ENCODE measurements around the gene CACNG7.
"Not testable (repeated sequence)": the region's sequence is repeated elsewhere in the genome, so short reads cannot be mapped to it uniquely, and the experiment has no call there.

Gene CACNG7

GRCh38 chr19:53945998-53946397 is 36.9 kb downstream of the CACNG7 start:
- TF ChIP-seq CTCF (IDR thresholded peaks at IDR 0.05; ENCODE audit: low read depth, low read length) = no peak
- H3K36me3 ChIP-seq = no peaks in the 10 kb centered on the region
- H3K27me3 ChIP-seq (ENCODE audit: insufficient read depth, low read depth, severe bottlenecking) = peaks cover 58% of the 10 kb centered on the region
- H3K9me3 ChIP-seq (ENCODE audit: severe bottlenecking) = peaks cover 10% of the 10 kb centered on the region
- no peak for DNase-seq
- H3K4me3 ChIP-seq (ENCODE audit: low read depth, low read length) = no peak overlapping the region
- no peak overlapping the region for H3K27ac ChIP-seq

GRCh38 chr19:53947624-53948023 is 38.5 kb downstream of the CACNG7 start:
- H3K27me3 ChIP-seq (ENCODE audit: insufficient read depth, low read depth, severe bottlenecking) = peaks cover 55% of the 10 kb centered on the region
- 0 out of 2 replicates have a peak, but pooled peaks have one; percentile 19 for TF ChIP-seq CTCF (IDR thresholded peaks at IDR 0.05; ENCODE audit: low read depth, low read length)
- H3K36me3 ChIP-seq = no peaks in the 10 kb centered on the region
- peaks cover 3% of the 10 kb centered on the region for H3K9me3 ChIP-seq (ENCODE audit: severe bottlenecking)
- no peak overlapping the region for H3K27ac ChIP-seq
- H3K4me3 ChIP-seq (ENCODE audit: low read depth, low read length) = no peak overlapping the region
- peak; percentile 16 for DNase-seq

GRCh38 chr19:53948611-53949010 is 39.5 kb downstream of the CACNG7 start:
- H3K4me3 ChIP-seq (ENCODE audit: low read depth, low read length); H3K27ac ChIP-seq; H3K9me3 ChIP-seq (ENCODE audit: severe bottlenecking); DNase-seq; H3K36me3 ChIP-seq: not testable (repeated sequence)
- H3K27me3 ChIP-seq (ENCODE audit: insufficient read depth, low read depth, severe bottlenecking) = peaks cover 56% of the 10 kb centered on the region

DNA sequence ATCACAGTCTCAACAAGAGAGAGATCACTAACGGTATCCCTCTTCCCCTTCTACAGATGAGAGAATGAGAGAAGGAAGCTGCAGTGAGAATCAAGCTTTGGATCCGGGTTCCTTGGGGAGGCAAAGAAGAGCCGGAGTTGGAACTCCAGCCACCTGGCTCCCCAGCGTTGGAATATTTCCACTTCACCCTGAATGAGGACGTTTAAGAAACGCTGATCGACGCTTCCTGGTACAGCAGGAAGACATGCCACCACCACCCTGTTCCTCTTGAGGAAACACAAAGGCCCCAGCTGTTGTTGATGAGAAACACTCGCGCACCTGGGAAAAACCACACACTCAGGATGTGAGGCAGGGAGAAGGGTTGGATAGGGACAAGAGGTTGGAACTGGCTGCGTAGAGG is 42.4 kb downstream of the CACNG7 start:
- Histone ChIP-seq H3K9me3 (ENCODE audit: severe bottlenecking) (no peaks in the 10 kb centered on the region), H3K4me3 (ENCODE audit: low read depth, low read length) (no peak overlapping the region), H3K36me3 (no peaks in the 10 kb centered on the region), H3K27me3 (ENCODE audit: insufficient read depth, low read depth, severe bottlenecking) (peaks cover 53% of the 10 kb centered on the region), H3K27ac (no peak overlapping the region)
- no peak for TF ChIP-seq CTCF (IDR thresholded peaks at IDR 0.05; ENCODE audit: low read depth, low read length)
- no peak for DNase-seq

GRCh38 chr19:53951947-53952346 is 42.9 kb downstream of the CACNG7 start:
- Histone ChIP-seq H3K4me3 (ENCODE audit: low read depth, low read length) (no peak overlapping the region), H3K27me3 (ENCODE audit: insufficient read depth, low read depth, severe bottlenecking) (peaks cover 57% of the 10 kb centered on the region), H3K9me3 (ENCODE audit: severe bottlenecking) (no peaks in the 10 kb centered on the region), H3K27ac (no peak overlapping the region), H3K36me3 (no peaks in the 10 kb centered on the region)
- no peak for TF ChIP-seq CTCF (IDR thresholded peaks at IDR 0.05; ENCODE audit: low read depth, low read length)
- no peak for DNase-seq

DNA sequence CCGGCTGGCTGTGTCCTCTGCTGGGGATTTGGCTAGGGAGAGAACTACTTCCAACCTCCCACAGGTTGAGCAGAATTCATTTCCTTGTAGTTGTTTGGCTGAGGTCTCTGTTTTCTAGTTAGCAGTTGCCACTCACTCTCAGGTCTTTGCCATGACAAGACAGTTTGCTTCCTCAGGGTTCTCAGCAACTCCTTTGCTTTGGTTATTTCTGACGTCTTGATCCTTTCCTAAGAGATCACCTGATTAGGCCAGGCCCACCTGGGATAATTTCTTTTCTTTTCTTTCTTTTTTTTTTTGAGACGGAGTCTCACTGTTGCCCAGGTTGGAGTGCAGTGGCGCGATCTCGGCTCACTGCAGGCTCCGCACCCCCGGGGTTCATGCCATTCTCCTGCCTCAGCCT is 44.3 kb downstream of the CACNG7 start:
- Histone ChIP-seq H3K9me3 (ENCODE audit: severe bottlenecking) (peaks cover 3% of the 10 kb centered on the region), H3K27ac (no peak overlapping the region), H3K4me3 (ENCODE audit: low read depth, low read length) (no peak overlapping the region), H3K27me3 (ENCODE audit: insufficient read depth, low read depth, severe bottlenecking) (peaks cover 64% of the 10 kb centered on the region), H3K36me3 (no peaks in the 10 kb centered on the region)
- no peak for TF ChIP-seq CTCF (IDR thresholded peaks at IDR 0.05; ENCODE audit: low read depth, low read length)
- no peak for DNase-seq

Measured in WERI-Rb-1 (cell line).